ENCODE measurements around the gene GON4L.
"Not testable (repeated sequence)": the region's sequence is repeated elsewhere in the genome, so short reads cannot be mapped to it uniquely, and the experiment has no call there.

The GON4L gene

GRCh38 chr1:155871390-155871789 is 14.4 kb upstream of the GON4L start:
- no peak for DNase-seq (ENCODE audit: low read depth)

GRCh38 chr1:155867766-155868165 is 10.8 kb upstream of the GON4L start:
- no peak for DNase-seq (ENCODE audit: low read depth)

GRCh38 chr1:155864393-155864792 is 7.4 kb upstream of the GON4L start:
- no peak for DNase-seq (ENCODE audit: low read depth)

GRCh38 chr1:155861896-155862295 is 4.9 kb upstream of the GON4L start:
- DNase-seq (ENCODE audit: low read depth), result no peak

- DNase-seq (ENCODE audit: low read depth), result no peak
These were observed 4.0 kb upstream of the GON4L start for GRCh38 chr1:155860970-155861510.

- DNase-seq (ENCODE audit: low read depth), result no peak
These were observed 3.2 kb upstream of the GON4L start for GRCh38 chr1:155859881-155860871.

- peak; percentile 83 for DNase-seq (ENCODE audit: low read depth)
These were observed 2.3 kb upstream of the GON4L start, which contains the start of gene SYT11 for GRCh38 chr1:155859234-155859829. Gene SYT11, plus strand, starts transcription at chr1:155859567. Its CDS starts 195 bp downstream, at chr1:155859762.

- DNase-seq (ENCODE audit: low read depth), result no peak
These were observed 1.8 kb upstream of the GON4L start for GRCh38 chr1:155858800-155859233.

GRCh38 chr1:155856257-155856974 is 598 bp downstream of the GON4L start:
- DNase-seq (ENCODE audit: low read depth), result no peak

GRCh38 chr1:155850345-155850744 is 6.7 kb downstream of the GON4L start:
- no peak for DNase-seq (ENCODE audit: low read depth)

GRCh38 chr1:155847823-155848529 is 9.0 kb downstream of the GON4L start:
- DNase-seq (ENCODE audit: low read depth), result no peak

GRCh38 chr1:155844860-155845421 is 12.1 kb downstream of the GON4L start:
- no peak for DNase-seq (ENCODE audit: low read depth)

- no peak for DNase-seq (ENCODE audit: low read depth)
These were observed 16.6 kb downstream of the GON4L start for GRCh38 chr1:155840386-155840785.

- DNase-seq (ENCODE audit: low read depth), result no peak
These were observed 21.5 kb downstream of the GON4L start for GRCh38 chr1:155835548-155835947.

- not testable (repeated sequence) for DNase-seq (ENCODE audit: low read depth)
These were observed 22.1 kb downstream of the GON4L start for GRCh38 chr1:155834927-155835399.

GRCh38 chr1:155834296-155834926 is 22.6 kb downstream of the GON4L start:
- peak; percentile 32 for DNase-seq (ENCODE audit: low read depth)

- no peak for DNase-seq (ENCODE audit: low read depth)
These were observed 23.2 kb downstream of the GON4L start for GRCh38 chr1:155833665-155834295.

- DNase-seq (ENCODE audit: low read depth), result no peak
These were observed 25.6 kb downstream of the GON4L start for GRCh38 chr1:155831279-155831976.

- no peak for DNase-seq (ENCODE audit: low read depth)
These were observed 29.6 kb downstream of the GON4L start for GRCh38 chr1:155827450-155827849.

Data from GM04503 (cell line).